Measurements from ENCODE around the gene RBFOX1. TPM values are rescaled to one million over a fixed set of nuclear protein-coding genes. Genes with fewer than 3 reads are reported as not detected.

RBFOX1 gene
- total RNA-seq, 1 donor from 2014 or later, result 0.84 TPM

DNA sequence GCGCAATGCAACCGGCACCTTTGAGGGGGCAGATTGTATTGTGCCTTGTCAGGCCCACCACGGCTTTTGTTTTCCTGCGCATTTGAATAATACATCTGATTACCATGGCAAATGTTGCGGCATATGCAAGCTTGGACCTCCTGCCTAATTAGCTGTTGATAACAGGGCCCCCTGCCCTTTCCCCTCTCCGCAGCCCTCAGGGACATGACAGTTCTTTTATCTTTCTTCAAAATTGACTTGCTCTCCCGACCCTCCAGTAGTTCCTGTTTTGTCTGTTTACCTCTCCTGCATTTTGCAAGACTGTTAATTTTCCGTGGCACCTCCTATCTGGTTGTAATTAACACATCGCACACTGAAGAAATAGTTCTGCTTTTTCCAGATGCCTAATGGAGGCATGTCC lies 86.8 kb downstream of the RBFOX1 start:
- H3K27me3 Mint-ChIP-seq (ENCODE audit: low read depth, unreplicated experiment), result peaks cover 20% of the 10 kb centered on the region
- no peaks in the 10 kb centered on the region for H3K4me1 ChIP-seq (ENCODE audit: insufficient read depth, low read length)
- no peak overlapping the region for H3K4me3 Mint-ChIP-seq (ENCODE audit: unreplicated experiment)

DNA sequence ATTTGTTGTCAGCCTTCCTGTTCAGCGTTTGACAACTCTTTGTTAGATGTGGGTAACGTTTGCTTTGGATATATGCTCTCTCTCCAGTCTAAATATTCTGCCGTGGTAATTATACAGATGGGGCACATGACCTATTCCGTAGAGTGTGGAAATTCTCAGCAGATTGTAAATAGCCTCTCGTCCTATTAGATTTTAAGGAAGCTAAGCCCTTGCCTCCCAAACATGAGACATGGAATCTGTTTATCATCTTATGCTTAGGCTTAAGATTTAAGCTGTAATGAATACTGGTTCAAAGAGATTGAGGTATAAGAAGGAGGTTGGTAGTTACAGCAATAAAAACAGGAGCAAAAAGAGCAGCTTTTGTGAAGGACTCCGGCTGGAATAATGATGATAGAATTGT lies 87.4 kb downstream of the RBFOX1 start:
- Histone ChIP-seq H3K36me3 (ENCODE audit: insufficient read depth, low read length) (no peaks in the 10 kb centered on the region), H3K4me3 (ENCODE audit: insufficient read depth, low read depth, low read length) (no peak overlapping the region), H3K27me3 (ENCODE audit: insufficient read depth, low read length) (no peaks in the 10 kb centered on the region), H2AFZ (ENCODE audit: low read depth, low read length) (no peak overlapping the region), H3K9ac (ENCODE audit: low read length) (no peak overlapping the region), H4K20me1 (ENCODE audit: insufficient read depth, low read length) (no peaks in the 10 kb centered on the region), H3K9me3 (ENCODE audit: insufficient read depth, low read depth, low read length) (no peaks in the 10 kb centered on the region), H3K4me2 (ENCODE audit: low read length) (no peak overlapping the region), H3K27ac (ENCODE audit: low read depth, low read length) (no peak overlapping the region), H3K4me1 (ENCODE audit: insufficient read depth, low read length) (no peaks in the 10 kb centered on the region), H3K79me2 (ENCODE audit: insufficient read depth, low read length) (no peaks in the 10 kb centered on the region)
- H3K4me3 Mint-ChIP-seq (ENCODE audit: unreplicated experiment), result no peak overlapping the region
- no peaks in the 10 kb centered on the region for H3K4me1 Mint-ChIP-seq (ENCODE audit: low read depth, unreplicated experiment)
- FAIRE-seq (no peak), DNase-seq (ENCODE audit: low read depth) (no peak)
- no peaks in the 10 kb centered on the region for H3K36me3 Mint-ChIP-seq (ENCODE audit: low read depth, unreplicated experiment)
- no peaks in the 10 kb centered on the region for H3K9me3 Mint-ChIP-seq (ENCODE audit: unreplicated experiment)
- H3K27ac Mint-ChIP-seq (ENCODE audit: unreplicated experiment), result no peak overlapping the region
- peaks cover 20% of the 10 kb centered on the region for H3K27me3 Mint-ChIP-seq (ENCODE audit: low read depth, unreplicated experiment)
- TF ChIP-seq EZH2 (IDR thresholded peaks at IDR 0.05; ENCODE audit: insufficient read depth, low read length), result no peak
- TF ChIP-seq, protein P1, sequence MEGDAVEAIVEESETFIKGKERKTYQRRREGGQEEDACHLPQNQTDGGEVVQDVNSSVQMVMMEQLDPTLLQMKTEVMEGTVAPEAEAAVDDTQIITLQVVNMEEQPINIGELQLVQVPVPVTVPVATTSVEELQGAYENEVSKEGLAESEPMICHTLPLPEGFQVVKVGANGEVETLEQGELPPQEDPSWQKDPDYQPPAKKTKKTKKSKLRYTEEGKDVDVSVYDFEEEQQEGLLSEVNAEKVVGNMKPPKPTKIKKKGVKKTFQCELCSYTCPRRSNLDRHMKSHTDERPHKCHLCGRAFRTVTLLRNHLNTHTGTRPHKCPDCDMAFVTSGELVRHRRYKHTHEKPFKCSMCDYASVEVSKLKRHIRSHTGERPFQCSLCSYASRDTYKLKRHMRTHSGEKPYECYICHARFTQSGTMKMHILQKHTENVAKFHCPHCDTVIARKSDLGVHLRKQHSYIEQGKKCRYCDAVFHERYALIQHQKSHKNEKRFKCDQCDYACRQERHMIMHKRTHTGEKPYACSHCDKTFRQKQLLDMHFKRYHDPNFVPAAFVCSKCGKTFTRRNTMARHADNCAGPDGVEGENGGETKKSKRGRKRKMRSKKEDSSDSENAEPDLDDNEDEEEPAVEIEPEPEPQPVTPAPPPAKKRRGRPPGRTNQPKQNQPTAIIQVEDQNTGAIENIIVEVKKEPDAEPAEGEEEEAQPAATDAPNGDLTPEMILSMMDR (IDR thresholded peaks at IDR 0.05; ENCODE audit: insufficient read depth, low read depth, low read length), result no peak

More for the DNA sequence above, 86.8 kb downstream of the RBFOX1 start:
- Histone ChIP-seq H3K9me3 (ENCODE audit: insufficient read depth, low read depth, low read length) (no peaks in the 10 kb centered on the region), H4K20me1 (ENCODE audit: insufficient read depth, low read length) (no peaks in the 10 kb centered on the region), H3K27ac (ENCODE audit: low read depth, low read length) (no peak overlapping the region), H3K9ac (ENCODE audit: low read length) (no peak overlapping the region), H3K4me3 (ENCODE audit: insufficient read depth, low read depth, low read length) (no peak overlapping the region), H3K27me3 (ENCODE audit: insufficient read depth, low read length) (no peaks in the 10 kb centered on the region), H3K79me2 (ENCODE audit: insufficient read depth, low read length) (no peaks in the 10 kb centered on the region), H3K36me3 (ENCODE audit: insufficient read depth, low read length) (no peaks in the 10 kb centered on the region), H2AFZ (ENCODE audit: low read depth, low read length) (no peak overlapping the region), H3K4me2 (ENCODE audit: low read length) (no peak overlapping the region)
- H3K9me3 Mint-ChIP-seq (ENCODE audit: unreplicated experiment), result no peaks in the 10 kb centered on the region
- no peaks in the 10 kb centered on the region for H3K36me3 Mint-ChIP-seq (ENCODE audit: low read depth, unreplicated experiment)
- FAIRE-seq (no peak), DNase-seq (ENCODE audit: low read depth) (no peak)
- H3K27ac Mint-ChIP-seq (ENCODE audit: unreplicated experiment), result no peak overlapping the region
- no peak for TF ChIP-seq EZH2 (IDR thresholded peaks at IDR 0.05; ENCODE audit: insufficient read depth, low read length)
- TF ChIP-seq, protein P1 (IDR thresholded peaks at IDR 0.05; ENCODE audit: insufficient read depth, low read depth, low read length), result no peak
- H3K4me1 Mint-ChIP-seq (ENCODE audit: low read depth, unreplicated experiment), result no peaks in the 10 kb centered on the region

DNA sequence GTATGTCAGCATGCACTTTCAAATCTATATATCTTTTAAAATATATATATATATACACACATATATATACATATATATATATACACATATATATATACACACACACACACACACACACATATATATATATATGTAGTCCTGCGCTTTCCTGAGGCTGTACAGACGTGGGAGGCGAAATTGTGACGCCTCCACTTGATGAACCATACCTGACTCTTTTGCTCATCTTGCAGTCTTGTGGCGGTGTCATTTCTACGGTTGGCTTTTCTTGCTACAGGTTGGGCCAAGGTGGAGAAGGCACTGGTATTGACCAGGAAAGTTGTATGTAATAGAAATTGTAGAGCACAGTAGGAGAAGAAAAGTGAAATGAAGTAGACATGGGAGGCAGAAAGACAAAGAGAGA lies 88.2 kb downstream of the RBFOX1 start:
- no peak for FAIRE-seq
- DNase-seq (ENCODE audit: low read depth), result no peak

More for the DNA sequence above, 88.2 kb downstream of the RBFOX1 start:
- Histone ChIP-seq H3K4me1 (ENCODE audit: insufficient read depth, low read length) (no peaks in the 10 kb centered on the region), H3K9me3 (ENCODE audit: insufficient read depth, low read depth, low read length) (no peaks in the 10 kb centered on the region), H3K4me2 (ENCODE audit: low read length) (no peak overlapping the region), H3K4me3 (ENCODE audit: insufficient read depth, low read depth, low read length) (no peak overlapping the region), H2AFZ (ENCODE audit: low read depth, low read length) (no peak overlapping the region), H4K20me1 (ENCODE audit: insufficient read depth, low read length) (no peaks in the 10 kb centered on the region), H3K27me3 (ENCODE audit: insufficient read depth, low read length) (no peaks in the 10 kb centered on the region), H3K36me3 (ENCODE audit: insufficient read depth, low read length) (no peaks in the 10 kb centered on the region), H3K27ac (ENCODE audit: low read depth, low read length) (no peak overlapping the region), H3K9ac (ENCODE audit: low read length) (no peak overlapping the region), H3K79me2 (ENCODE audit: insufficient read depth, low read length) (no peaks in the 10 kb centered on the region)
- H3K36me3 Mint-ChIP-seq (ENCODE audit: low read depth, unreplicated experiment), result no peaks in the 10 kb centered on the region
- H3K9me3 Mint-ChIP-seq (ENCODE audit: unreplicated experiment), result no peaks in the 10 kb centered on the region
- no peak overlapping the region for H3K27ac Mint-ChIP-seq (ENCODE audit: unreplicated experiment)
- no peak for TF ChIP-seq EZH2 (IDR thresholded peaks at IDR 0.05; ENCODE audit: insufficient read depth, low read length)
- TF ChIP-seq, protein P1 (IDR thresholded peaks at IDR 0.05; ENCODE audit: insufficient read depth, low read depth, low read length), result no peak
- H3K27me3 Mint-ChIP-seq (ENCODE audit: low read depth, unreplicated experiment), result peaks cover 25% of the 10 kb centered on the region
- no peaks in the 10 kb centered on the region for H3K4me1 Mint-ChIP-seq (ENCODE audit: low read depth, unreplicated experiment)
- no peak overlapping the region for H3K4me3 Mint-ChIP-seq (ENCODE audit: unreplicated experiment)
